Epithelial cell of esophagus (primary cell): Measurements from ENCODE around the gene MEX3D.

Experiments used
- DNase-seq: peaks from one replicate; pipeline ENCODE4 v3.0.0; 2010; ENCODE audit warnings: low read depth
- H3K4me3 ChIP-seq: 2 replicates; pipeline ENCODE4 v1.5.1; 2011; ENCODE audit warnings: mild to moderate bottlenecking, low read length, control low read depth
- CTCF ChIP-seq: IDR thresholded peaks from 2 replicates; pipeline ENCODE4 v1.5.1; 2011; ENCODE audit warnings: low read depth, mild to moderate bottlenecking, low read length, control low read depth, inconsistent platforms; ENCODE audit not compliant: insufficient read depth; ENCODE audit errors: missing control alignments

Gene MEX3D

GRCh38 chr19:1585243-1585580, 17.1 kb upstream of the MEX3D start:
- H3K4me3 ChIP-seq = no peak overlapping the region
- DNase-seq = no peak
- TF ChIP-seq CTCF = no peak

DNA sequence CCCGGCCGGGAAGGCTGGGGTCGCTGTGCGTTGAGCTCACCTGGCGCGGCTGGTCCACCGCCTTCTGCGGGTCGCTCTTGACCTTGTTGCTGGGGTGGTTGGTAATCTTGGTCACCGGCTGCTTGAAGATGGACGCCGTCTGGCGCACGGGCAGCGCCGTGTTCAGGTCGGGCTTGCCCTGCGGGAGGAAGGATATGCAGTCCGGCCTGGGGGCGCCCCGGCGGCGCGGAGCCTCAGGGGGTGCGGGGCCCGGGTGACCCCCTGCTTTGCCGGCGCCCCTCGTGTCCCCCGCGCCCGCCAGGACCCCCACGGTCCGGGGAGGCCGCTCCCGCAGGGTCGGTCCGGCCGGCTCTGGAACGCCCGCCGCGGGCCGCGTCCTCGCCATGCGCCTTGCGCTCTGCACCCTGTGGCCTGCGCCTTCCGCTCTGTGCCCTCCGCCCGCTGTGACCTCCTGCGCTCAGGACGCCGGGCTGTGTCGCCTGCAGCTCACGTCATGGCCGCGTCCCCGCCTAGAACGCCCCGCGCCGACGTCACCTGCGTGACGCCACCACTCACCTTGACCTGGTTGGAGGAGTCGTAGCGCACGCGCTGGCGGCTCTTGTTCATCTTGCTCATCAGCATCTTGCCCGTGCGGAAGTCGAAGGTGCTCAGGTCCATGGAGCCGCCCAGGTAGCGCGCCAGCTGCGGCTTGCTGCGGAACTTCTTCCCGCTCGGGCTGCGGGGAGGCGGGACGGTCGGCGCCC, 16.5 kb upstream of the MEX3D start:
- no peak for TF ChIP-seq CTCF
- no peak for DNase-seq
- H3K4me3 ChIP-seq = no peak overlapping the region

- no peak for DNase-seq
- no peak for TF ChIP-seq CTCF
- H3K4me3 ChIP-seq = no peak overlapping the region
These were observed 14.1 kb upstream of the MEX3D start for GRCh38 chr19:1582201-1582600.

DNA sequence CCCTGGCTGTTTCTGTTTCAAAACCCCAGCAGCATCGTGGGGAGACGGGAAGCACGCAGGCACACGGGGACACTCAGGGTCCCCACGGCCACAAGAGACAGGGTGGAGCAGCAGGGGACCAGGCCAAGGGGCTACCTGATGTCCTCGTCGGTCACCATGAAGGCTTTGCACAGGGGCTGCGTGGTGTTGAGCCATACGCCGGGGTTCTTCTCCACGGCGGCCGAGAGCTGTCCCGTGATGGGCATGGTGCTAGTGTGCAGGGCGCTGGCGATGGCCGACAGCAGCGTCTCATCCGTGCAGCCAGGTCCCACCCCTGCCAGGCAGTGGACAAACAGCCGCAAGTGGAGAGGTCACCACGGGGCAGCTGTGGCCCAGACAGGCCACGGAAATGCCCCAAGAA, 12.8 kb upstream of the MEX3D start:
- no peak for TF ChIP-seq CTCF
- no peak for DNase-seq
- H3K4me3 ChIP-seq = no peak overlapping the region

- no peak for TF ChIP-seq CTCF
- DNase-seq = no peak
- no peak overlapping the region for H3K4me3 ChIP-seq
These were observed 12.3 kb upstream of the MEX3D start for GRCh38 chr19:1580382-1580781.

GRCh38 chr19:1579222-1579621, 11.1 kb upstream of the MEX3D start:
- no peak for TF ChIP-seq CTCF
- no peak for DNase-seq
- no peak overlapping the region for H3K4me3 ChIP-seq

- no peak for TF ChIP-seq CTCF
- DNase-seq = no peak
- no peak overlapping the region for H3K4me3 ChIP-seq
These were observed 9.9 kb upstream of the MEX3D start for GRCh38 chr19:1577929-1578618.
